Pons (tissue), 1 donor: Measurements from ENCODE around the gene ZNF580.
A peak's percentile ranks its signal among the peaks of the same experiment; 100 is the strongest.

Experiments used
- DNase-seq: peaks from one replicate; pipeline ENCODE4 v3.0.0-alpha.2; 2016; ENCODE audit warnings: low spot score

ZNF580 gene

GRCh38 chr19:55663846-55664536, 23.2 kb downstream of the ZNF580 start:
- no peak for DNase-seq

GRCh38 chr19:55666343-55667005, 25.7 kb downstream of the ZNF580 start:
- DNase-seq: no peak

- no peak for DNase-seq
These were observed 26.2 kb downstream of the ZNF580 start for GRCh38 chr19:55667006-55667381.

GRCh38 chr19:55667511-55667910, 26.7 kb downstream of the ZNF580 start:
- no peak for DNase-seq

GRCh38 chr19:55667958-55668357, 27.2 kb downstream of the ZNF580 start:
- DNase-seq: no peak

- DNase-seq: no peak
These were observed 28.0 kb downstream of the ZNF580 start for GRCh38 chr19:55668603-55669348.

GRCh38 chr19:55669418-55670279, 28.8 kb downstream of the ZNF580 start:
- DNase-seq: no peak

GRCh38 chr19:55670280-55671053, 29.7 kb downstream of the ZNF580 start:
- DNase-seq: no peak

GRCh38 chr19:55671054-55671378, 30.2 kb downstream of the ZNF580 start:
- no peak for DNase-seq

- no peak for DNase-seq
These were observed 31.6 kb downstream of the ZNF580 start for GRCh38 chr19:55672418-55672817.

GRCh38 chr19:55673465-55673864, 32.7 kb downstream of the ZNF580 start:
- DNase-seq: no peak

- DNase-seq: no peak
These were observed 33.1 kb downstream of the ZNF580 start for GRCh38 chr19:55673889-55674288.

GRCh38 chr19:55674459-55674840, 33.6 kb downstream of the ZNF580 start:
- no peak for DNase-seq

GRCh38 chr19:55674841-55675660, 34.2 kb downstream of the ZNF580 start, which contains the start of gene EPN1:
TSS of gene EPN1 (plus strand) at chr19:55675226. CDS start at chr19:55678628, 3,402 bp downstream.
- DNase-seq: peak; percentile 86

- no peak for DNase-seq
These were observed 35.0 kb downstream of the ZNF580 start for GRCh38 chr19:55675661-55676354.

- no peak for DNase-seq
These were observed 35.6 kb downstream of the ZNF580 start for GRCh38 chr19:55676383-55676782.

GRCh38 chr19:55676889-55677505, 36.2 kb downstream of the ZNF580 start:
- no peak for DNase-seq

- no peak for DNase-seq
These were observed 36.8 kb downstream of the ZNF580 start for GRCh38 chr19:55677572-55678028.

GRCh38 chr19:55678121-55678671, 37.4 kb downstream of the ZNF580 start:
- peak; percentile 60 for DNase-seq
